A549 (cell line): ENCODE measurements around the gene SPA17. TPM values are rescaled to one million over a fixed set of nuclear protein-coding genes. Genes with fewer than 3 reads are reported as not detected.

Experiments
- ATAC-seq, 2 experiments: fragments of 200-7000 bp in 1 of 2; fragments of >200 bp in 1 of 2; cut with Nextera tagmentation in 1 of 2; cut with Tn5 transposase in 1 of 2; 3 replicates each; pipeline versions ENCODE4 v1.8.0 to v1.9.1; 2018 to 2020; ENCODE audit warnings: mild to moderate bottlenecking in 1 of 2, moderate library complexity in 1 of 2
- CTCF ChIA-PET: fragments of 300-600 bp; sonication (Branson Sonifier 250); formaldehyde crosslinking; extraction: SDS; loops from one replicate; lab custom pipeline; 2021; ENCODE audit warnings: antibody characterized with exemption, inconsistent platforms; lab: Yijun Ruan, JAX
- POLR2A ChIA-PET: fragments of 350-600 bp; formaldehyde crosslinking; extraction: SDS; loops from one replicate; lab custom pipeline; 2021; ENCODE audit warnings: antibody characterized with exemption, inconsistent platforms; lab: Yijun Ruan, JAX
- DNase-seq, 2 experiments: peaks; one replicate each; pipeline versions ENCODE4 v3.0.0 to v3.0.0-alpha.2; 2011 to 2016; ENCODE audit warnings: low read depth in 1 of 2, low spot score in 1 of 2
- FAIRE-seq: peaks from 2 replicates; lab custom pipeline; 2011; peaks lifted over from hg19 to GRCh38; lab: Jason Lieb, UNC
- H3K27ac ChIP-seq, 2 experiments: fragments of >200 bp; sonication (Bioruptor Twin); formaldehyde crosslinking; 3 replicates each; pipeline ENCODE4 v1.5.1; 2016 to 2017
- H3K4me1 ChIP-seq: fragments of >200 bp; sonication (Bioruptor Twin); formaldehyde crosslinking; 3 replicates; pipeline ENCODE4 v1.6.1; 2016
- H3K4me2 ChIP-seq: fragments of >200 bp; sonication (Bioruptor Twin); formaldehyde crosslinking; 3 replicates; pipeline ENCODE4 v1.6.1; 2016
- H3K4me3 ChIP-seq: fragments of >200 bp; sonication (Bioruptor Twin); formaldehyde crosslinking; 3 replicates; pipeline ENCODE4 v1.5.1; 2016
- H3K9me3 ChIP-seq: fragments of >200 bp; sonication (Bioruptor Twin); formaldehyde crosslinking; 3 replicates; pipeline ENCODE4 v1.6.1; 2016
- BCL3 ChIP-seq: fragments of >200 bp; sonication (Bioruptor Twin); formaldehyde crosslinking; IDR thresholded peaks from 3 replicates; pipeline ENCODE4 v1.6.1; 2016
- CEBPB ChIP-seq, 2 experiments: fragments of >200 bp in 1 of 2; sonication (Bioruptor Twin) in 1 of 2; formaldehyde crosslinking in 1 of 2; IDR thresholded peaks; 2 replicates each; pipeline ENCODE4 v1.6.1; 2012 to 2016
- CHD4 ChIP-seq: fragments of 200-600 bp; sonication (generic); IDR thresholded peaks from 2 replicates; pipeline ENCODE4 v1.6.1; 2016; ENCODE audit warnings: antibody characterized with exemption, mild to moderate bottlenecking, borderline replicate concordance
- CTCF ChIP-seq: fragments of >200 bp; sonication (Bioruptor Twin); formaldehyde crosslinking; IDR thresholded peaks from 3 replicates; pipeline ENCODE4 v1.5.1; 2016
- EHF ChIP-seq: fragments of 250-450 bp; sonication (Bioruptor Pico); IDR thresholded peaks from 2 replicates; pipeline ENCODE4 v1.5.0; 2020; ENCODE audit warnings: mild to moderate bottlenecking
- EHMT2 ChIP-seq: fragments of 200-600 bp; sonication (generic); IDR thresholded peaks from 2 replicates; pipeline ENCODE4 v1.6.1; 2016; ENCODE audit warnings: antibody characterized with exemption, low read depth, mild to moderate bottlenecking, moderate library complexity
- ESRRA ChIP-seq: fragments of 150-350 bp; IDR thresholded peaks from 2 replicates; pipeline ENCODE4 v1.6.1; 2014; ENCODE audit warnings: mild to moderate bottlenecking, low read length, borderline replicate concordance
- FOSL2 ChIP-seq, 2 experiments: fragments of 450-650 bp in 1 of 2; fragments of >200 bp in 1 of 2; sonication (Bioruptor Twin) in 1 of 2; formaldehyde crosslinking; IDR thresholded peaks; 2 replicates each; pipeline versions ENCODE4 v1.5.0 to v1.6.1; 2016 to 2020; ENCODE audit warnings: mild to moderate bottlenecking in 1 of 2, moderate library complexity in 1 of 2
- HEYL ChIP-seq: fragments of 250-450 bp; sonication (Bioruptor Pico); IDR thresholded peaks from 2 replicates; pipeline ENCODE4 v1.8.0; 2021; ENCODE audit warnings: mild to moderate bottlenecking, moderate library complexity
- MAFK ChIP-seq: fragments of 450-650 bp; IDR thresholded peaks from 2 replicates; pipeline ENCODE4 v1.6.1; 2014; ENCODE audit not compliant: partially characterized antibody
- MAX ChIP-seq: IDR thresholded peaks from 2 replicates; pipeline ENCODE4 v1.6.1; 2012
- MAZ ChIP-seq: fragments of 150-350 bp; IDR thresholded peaks from 2 replicates; pipeline ENCODE4 v1.6.1; 2014; ENCODE audit warnings: antibody characterized with exemption, low read depth, low read length, borderline replicate concordance
- NFE2L2 ChIP-seq: fragments of 150-350 bp; conservative IDR thresholded peaks from 2 replicates; pipeline ENCODE4 v1.6.1; 2014; ENCODE audit warnings: low read length
- NPAS2 ChIP-seq: fragments of 250-450 bp; sonication (Bioruptor Pico); IDR thresholded peaks from 2 replicates; pipeline ENCODE4 v1.8.0; 2022; ENCODE audit warnings: mild to moderate bottlenecking, moderate library complexity, borderline replicate concordance
- NR3C1 ChIP-seq: fragments of >200 bp; sonication (Bioruptor Twin); formaldehyde crosslinking; IDR thresholded peaks from 3 replicates; pipeline ENCODE4 v1.6.1; 2017
- PBX3 ChIP-seq: IDR thresholded peaks from 2 replicates; pipeline ENCODE4 v1.6.1; 2012
- PHF8 ChIP-seq: fragments of 200-600 bp; sonication (generic); IDR thresholded peaks from 2 replicates; pipeline ENCODE4 v1.6.1; 2016; ENCODE audit warnings: low read depth, mild to moderate bottlenecking, antibody characterized with exemption, moderate library complexity, borderline replicate concordance
- POLR2A ChIP-seq: IDR thresholded peaks from 2 replicates; pipeline ENCODE4 v1.6.1; 2012; ENCODE audit warnings: mild to moderate bottlenecking, low read length
- POLR2AphosphoS2 ChIP-seq: conservative IDR thresholded peaks from 2 replicates; pipeline ENCODE4 v1.6.1; 2012; ENCODE audit warnings: low read length, improper control_type of control experiment, inconsistent platforms
- RCOR1 ChIP-seq: fragments of 150-350 bp; IDR thresholded peaks from 2 replicates; pipeline ENCODE4 v1.6.1; 2014; ENCODE audit warnings: antibody characterized with exemption, low read length, low read depth
- RFX5 ChIP-seq: fragments of 450-650 bp; IDR thresholded peaks from 2 replicates; pipeline ENCODE4 v1.7.1; 2014; ENCODE audit warnings: antibody characterized with exemption, mild to moderate bottlenecking, moderate library complexity
- TP53 ChIP-seq: fragments of 250-450 bp; sonication (Bioruptor Pico); IDR thresholded peaks from 2 replicates; pipeline ENCODE4 v1.5.0; 2021; ENCODE audit warnings: mild to moderate bottlenecking, moderate library complexity
- USF2 ChIP-seq: fragments of 450-650 bp; IDR thresholded peaks from 2 replicates; pipeline ENCODE4 v1.6.1; 2014; ENCODE audit warnings: antibody characterized with exemption
- ZNF302 ChIP-seq: fragments of 250-450 bp; sonication (Bioruptor Pico); IDR thresholded peaks from 2 replicates; pipeline ENCODE4 v1.9.0; 2021; ENCODE audit warnings: inconsistent platforms, mild to moderate bottlenecking, moderate library complexity
- ZSCAN20 ChIP-seq: fragments of 250-450 bp; sonication (Bioruptor Pico); IDR thresholded peaks from 2 replicates; pipeline ENCODE4 v1.8.0; 2022; ENCODE audit warnings: mild to moderate bottlenecking, moderate library complexity
- WGBS: methylation state at CpG from one replicate; pipeline ENCODE4 v1.1.6; 2017; ENCODE audit errors: missing lambda C conversion rate; 5-methylcytosine and 5-hydroxymethylcytosine counted together
- polyA plus RNA-seq, 4 experiments: library from polyadenylated mRNA; depleted of rRNA in 3 of 4; stranded (reverse); fragments of >200 nt; fragmentation: RNase III in 1 of 4; extraction: RNeasy Plus Mini Kit Qiagen cat#74134 plus additional on column Dnase treatment in 1 of 4; gene quantifications; 2 replicates in 3 of 4; 3 replicates in 1 of 4; pipeline ENCODE4 v1.2.3, GENCODE V29; 2011 to 2017

SPA17 gene
- polyA plus RNA-seq, 2 of the 4 experiments (the other 2 are of a cell fraction), result 23.8 to 27.3 TPM

GRCh38 chr11:124625504-124626168 lies 48.1 kb upstream of the SPA17 start:
- FAIRE-seq, result no peak
- WGBS, result 93% methylated on average over 3 of the region's 3 CpGs
- no peak overlapping the region for H3K27ac ChIP-seq
- TF ChIP-seq USF2 (no peak), NPAS2 (CRISPR knock-in tag) (no peak), RCOR1 (no peak), PBX3 (no peak), RFX5 (no peak), CHD4 (no peak), POLR2AphosphoS2 (no peak), HEYL (CRISPR knock-in tag) (no peak), ESRRA (no peak), MAFK (no peak), NFE2L2 (no peak), EHF (CRISPR knock-in tag) (no peak), EHMT2 (no peak), MAZ (no peak), TP53 (CRISPR knock-in tag) (no peak), PHF8 (no peak)
- POLR2A ChIA-PET, result no interaction called here
- ATAC-seq, result no peak
- no peak overlapping the region for H3K4me2 ChIP-seq
- H3K4me3 ChIP-seq, result no peak overlapping the region
- H3K4me1 ChIP-seq, result peaks cover 9% of the 10 kb centered on the region; the same call in 2 of the 3 replicates
- DNase-seq, result no peak
- CTCF ChIA-PET, result interaction anchor here (0.5 to 1.8 kb wide), 2 partner anchors 8 to 210 kb away, joined by 3 to 4 read pairs; no protein-coding TSS in a partner anchor
- H3K9me3 ChIP-seq, result no peaks in the 10 kb centered on the region

- POLR2A ChIA-PET, result no interaction called here
- no peak for ATAC-seq
These were observed 46.2 kb upstream of the SPA17 start for GRCh38 chr11:124627546-124627945.

More at GRCh38 chr11:124627546-124627945, 46.2 kb upstream of the SPA17 start:
- Histone ChIP-seq H3K4me1 (peaks cover 9% of the 10 kb centered on the region; the same call in 2 of the 3 replicates), H3K4me2 (no peak overlapping the region), H3K4me3 (no peak overlapping the region), H3K9me3 (no peaks in the 10 kb centered on the region), H3K27ac (no peak overlapping the region)
- TF ChIP-seq FOSL2 (IDR thresholded peaks at IDR 0.05), result no peak
- TF ChIP-seq FOSL2 (CRISPR knock-in tag; IDR thresholded peaks at IDR 0.05), result no peak
- no peak for TF ChIP-seq CEBPB (IDR thresholded peaks at IDR 0.05)
- TF ChIP-seq ZSCAN20 (CRISPR knock-in tag), result no peak
- TF ChIP-seq MAFK, result no peak
- TF ChIP-seq MAX, result no peak
- TF ChIP-seq ZNF302 (CRISPR knock-in tag), result no peak
- TF ChIP-seq POLR2AphosphoS2, result no peak
- no peak for TF ChIP-seq BCL3
- TF ChIP-seq POLR2A, result no peak
- no peak for TF ChIP-seq NR3C1
- no peak for TF ChIP-seq CTCF
- no peak for TF ChIP-seq TP53 (CRISPR knock-in tag)
- CTCF ChIA-PET, result no interaction called here
- DNase-seq (no peak), FAIRE-seq (no peak)
- WGBS, result 94% methylated on average over 5 of the region's 5 CpGs
